Skeletal muscle tissue (tissue), 4 donors: Measurements from ENCODE around the gene GNA15. TPM values are rescaled to one million over a fixed set of nuclear protein-coding genes. Genes with fewer than 3 reads are reported as not detected.
"Not testable (repeated sequence)": the region's sequence is repeated elsewhere in the genome, so short reads cannot be mapped to it uniquely, and the experiment has no call there.

ENCODE experiments used
- H3K27ac ChIP-seq: one replicate; pipeline ENCODE4 v1.7.0; 2013; ENCODE audit warnings: mild to moderate bottlenecking, low read depth, low read length, inconsistent platforms
- H3K27me3 ChIP-seq, 3 donors: one replicate each; pipeline ENCODE4 v1.7.0; 2013; ENCODE audit warnings: low read length in 3 of 3; ENCODE audit not compliant: control insufficient read depth in 3 of 3, insufficient read depth in 3 of 3
- H3K36me3 ChIP-seq, 3 donors: one replicate each; pipeline ENCODE4 v1.7.0; 2013; ENCODE audit warnings: low read length in 3 of 3; ENCODE audit not compliant: control insufficient read depth in 3 of 3, insufficient read depth in 3 of 3
- H3K4me1 ChIP-seq, 3 donors: one replicate each; pipeline ENCODE4 v1.7.0; 2013; ENCODE audit warnings: low read length in 3 of 3, mild to moderate bottlenecking in 3 of 3; ENCODE audit not compliant: control insufficient read depth in 3 of 3, insufficient read depth in 3 of 3
- H3K4me3 ChIP-seq, 3 donors: one replicate each; pipeline ENCODE4 v1.7.0; 2013; ENCODE audit warnings: low read length in 3 of 3
- H3K9ac ChIP-seq, 3 donors: one replicate each; pipeline ENCODE4 v1.7.0; 2013; ENCODE audit warnings: low read length in 3 of 3, mild to moderate bottlenecking in 3 of 3, moderate library complexity in 2 of 3, low read depth in 1 of 3
- H3K9me3 ChIP-seq, 3 donors: one replicate each; pipeline ENCODE4 v1.7.0; 2013; ENCODE audit warnings: low read length in 3 of 3; ENCODE audit not compliant: control insufficient read depth in 3 of 3
- total RNA-seq: library from RNA; depleted of rRNA; stranded (reverse); fragments of >200 nt; gene quantifications from one replicate; pipeline ENCODE4 v1.2.3, GENCODE V29; 2014
- donor health status: Osteomylitis.

GNA15 gene
- total RNA-seq, 1 donor from 2014 or later: 3.1 TPM

DNA sequence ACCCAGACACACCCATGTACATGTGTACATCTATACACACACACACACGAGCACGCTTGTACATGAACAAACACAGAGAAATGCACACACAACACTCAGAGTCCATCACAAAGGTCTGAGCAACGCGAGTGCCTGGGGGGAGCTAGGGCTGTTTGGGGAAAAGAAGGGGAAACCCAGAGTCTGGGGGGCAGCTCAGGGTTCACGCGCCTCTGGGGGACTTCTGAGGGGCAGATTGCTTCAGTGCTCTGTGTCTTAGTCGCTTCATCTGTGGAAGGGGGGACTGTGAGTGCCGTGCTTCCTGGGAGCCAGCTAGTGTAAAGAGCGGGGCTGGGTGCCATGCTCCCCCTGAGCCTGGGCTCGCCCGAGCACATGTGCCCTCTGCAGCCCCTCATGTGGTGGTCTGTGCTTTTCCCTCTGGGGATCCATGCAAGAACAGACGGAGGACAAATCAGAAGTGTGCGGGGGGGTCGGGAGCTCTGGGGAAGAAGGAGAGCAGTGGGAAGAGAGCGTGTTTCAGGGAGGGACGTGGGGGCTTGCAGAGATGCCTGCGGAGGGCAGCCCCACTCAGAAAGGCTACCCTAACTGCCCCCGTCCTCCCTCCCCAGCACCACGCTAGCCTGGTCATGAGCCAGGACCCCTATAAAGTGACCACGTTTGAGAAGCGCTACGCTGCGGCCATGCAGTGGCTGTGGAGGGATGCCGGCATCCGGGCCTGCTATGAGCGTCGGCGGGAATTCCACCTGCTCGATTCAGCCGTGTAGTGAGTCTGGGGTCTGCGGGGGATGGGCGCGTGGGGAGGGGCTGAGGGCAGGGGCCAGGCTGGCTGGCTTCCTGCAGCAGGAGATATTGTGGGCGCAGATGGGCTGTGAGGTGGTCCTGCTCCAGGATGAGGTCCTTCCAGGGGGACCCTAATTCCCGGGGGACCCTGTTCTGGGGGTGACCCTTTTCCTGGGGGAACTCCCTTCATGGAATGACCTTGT lies 14.0 kb downstream of the GNA15 start:
- H3K9ac ChIP-seq: no peak overlapping the region
- H3K4me3 ChIP-seq: no peak overlapping the region
- no peaks in the 10 kb centered on the region for H3K36me3 ChIP-seq
- peaks cover 12 to 38% (median 13%) of the 10 kb centered on the region in 3 donors for H3K27me3 ChIP-seq
- H3K9me3 ChIP-seq: no peaks in the 10 kb centered on the region
- peaks cover 0 to 2% (median 2%) of the 10 kb centered on the region in 3 donors for H3K4me1 ChIP-seq
- H3K27ac ChIP-seq: no peak overlapping the region

DNA sequence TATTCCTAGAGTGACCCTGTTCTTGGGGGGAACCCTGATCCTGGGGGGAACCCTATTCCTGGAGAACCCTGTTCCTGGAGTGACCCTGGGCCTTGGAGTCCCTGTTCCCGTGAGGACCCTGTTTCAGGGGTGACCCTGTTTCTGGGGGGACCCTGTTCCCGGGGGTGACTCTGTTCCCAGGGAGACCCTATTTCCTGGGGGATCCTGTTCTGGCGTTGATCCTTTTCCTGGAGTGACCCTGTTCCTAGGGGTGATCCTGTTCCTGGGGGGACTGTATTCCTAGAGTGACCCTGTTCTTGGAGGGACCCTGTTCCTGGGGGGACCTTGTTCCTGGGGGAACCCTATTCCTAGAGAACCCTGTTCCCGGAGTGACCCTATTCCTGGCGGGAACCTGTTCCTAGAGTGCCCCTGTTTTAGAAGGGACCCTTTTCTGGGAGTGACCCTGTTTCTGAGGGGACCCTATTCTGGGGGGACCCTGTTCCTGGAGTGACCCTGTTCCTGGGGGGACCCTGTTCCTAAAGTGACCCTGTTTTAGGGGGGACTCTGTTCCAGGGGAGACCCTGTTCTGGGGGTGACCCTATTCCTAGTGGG lies 15.0 kb downstream of the GNA15 start:
- Histone ChIP-seq H3K4me3 (no peak overlapping the region), H3K27ac (no peak overlapping the region), H3K9me3 (no peaks in the 10 kb centered on the region)

DNA sequence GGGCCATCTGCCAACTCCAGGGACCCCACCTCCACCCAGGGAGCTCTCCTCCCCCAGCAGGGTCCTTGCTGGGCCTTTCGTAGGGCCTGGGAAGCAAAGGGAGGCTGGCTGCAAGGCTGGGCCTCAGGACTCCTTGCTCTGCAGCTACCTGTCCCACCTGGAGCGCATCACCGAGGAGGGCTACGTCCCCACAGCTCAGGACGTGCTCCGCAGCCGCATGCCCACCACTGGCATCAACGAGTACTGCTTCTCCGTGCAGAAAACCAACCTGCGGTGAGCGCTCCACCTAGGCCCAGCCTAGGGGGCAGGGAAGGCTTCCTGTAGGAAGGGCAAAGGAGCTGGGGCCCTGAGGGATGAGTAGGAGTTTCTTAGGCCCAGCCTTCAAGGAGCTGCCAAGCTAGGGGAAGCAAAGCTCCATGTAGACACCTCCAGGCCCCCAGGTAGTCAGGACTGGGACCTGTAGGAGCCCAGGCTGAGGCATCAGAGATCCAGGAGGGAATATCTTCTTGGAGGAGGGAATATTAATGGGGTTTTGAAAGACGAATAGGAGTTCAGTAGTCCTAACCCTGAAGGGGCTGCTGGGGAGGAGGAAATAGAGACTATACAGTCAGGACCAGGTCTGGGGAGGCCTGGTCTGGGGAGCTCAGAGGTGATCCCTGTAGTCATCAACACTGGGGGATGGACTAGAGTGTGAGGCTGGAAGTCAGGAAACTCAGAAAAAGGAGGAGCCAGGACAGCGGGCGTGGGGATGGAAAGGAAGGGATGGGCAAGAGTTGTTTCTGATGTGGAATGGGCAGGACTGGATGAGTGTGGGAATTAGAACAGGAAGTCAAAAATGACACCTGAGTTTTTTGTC lies 16.0 kb downstream of the GNA15 start:
- H3K27ac ChIP-seq: no peak overlapping the region
- peaks cover 13 to 31% (median 15%) of the 10 kb centered on the region in 3 donors for H3K27me3 ChIP-seq
- H3K9ac ChIP-seq: no peak overlapping the region
- H3K4me1 ChIP-seq: peaks cover 0 to 11% (median 8%) of the 10 kb centered on the region in 3 donors
- H3K9me3 ChIP-seq: no peaks in the 10 kb centered on the region
- no peak overlapping the region for H3K4me3 ChIP-seq
- H3K36me3 ChIP-seq: peaks cover 0 to 5% (median 0%) of the 10 kb centered on the region in 3 donors

More for the DNA sequence above, 15.0 kb downstream of the GNA15 start:
- H3K36me3 ChIP-seq: peaks cover 0 to under 1% (median 0%) of the 10 kb centered on the region in 3 donors
- peaks cover 13 to 35% (median 14%) of the 10 kb centered on the region in 3 donors for H3K27me3 ChIP-seq
- no peak overlapping the region for H3K9ac ChIP-seq
- peaks cover 0 to 10% (median 8%) of the 10 kb centered on the region in 3 donors for H3K4me1 ChIP-seq

DNA sequence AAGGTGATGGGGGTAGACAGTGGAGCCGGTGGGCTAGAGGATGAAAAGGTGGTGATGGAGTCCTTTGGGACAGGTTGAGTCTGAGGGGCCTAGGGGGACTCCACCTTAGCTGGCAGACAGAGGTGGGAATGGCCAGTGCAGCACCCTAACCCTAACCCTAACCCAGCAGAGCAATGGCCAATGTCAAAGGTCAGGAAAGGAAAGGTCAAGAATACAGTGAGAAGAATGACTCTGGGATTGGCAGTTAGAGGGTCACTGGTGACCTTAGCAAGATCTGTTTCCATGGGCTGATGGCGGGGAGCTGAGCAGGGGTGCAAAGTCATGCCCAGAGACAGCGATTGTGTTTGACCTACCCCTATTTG lies 16.6 kb downstream of the GNA15 start:
- Histone ChIP-seq H3K9ac (no peak overlapping the region), H3K9me3 (no peaks in the 10 kb centered on the region), H3K36me3 (peaks cover 0 to 5% (median 0%) of the 10 kb centered on the region in 3 donors), H3K27ac (no peak overlapping the region), H3K4me3 (no peak overlapping the region), H3K4me1 (peaks cover 0 to 11% (median 8%) of the 10 kb centered on the region in 3 donors), H3K27me3 (peaks cover 13 to 31% (median 15%) of the 10 kb centered on the region in 3 donors)

DNA sequence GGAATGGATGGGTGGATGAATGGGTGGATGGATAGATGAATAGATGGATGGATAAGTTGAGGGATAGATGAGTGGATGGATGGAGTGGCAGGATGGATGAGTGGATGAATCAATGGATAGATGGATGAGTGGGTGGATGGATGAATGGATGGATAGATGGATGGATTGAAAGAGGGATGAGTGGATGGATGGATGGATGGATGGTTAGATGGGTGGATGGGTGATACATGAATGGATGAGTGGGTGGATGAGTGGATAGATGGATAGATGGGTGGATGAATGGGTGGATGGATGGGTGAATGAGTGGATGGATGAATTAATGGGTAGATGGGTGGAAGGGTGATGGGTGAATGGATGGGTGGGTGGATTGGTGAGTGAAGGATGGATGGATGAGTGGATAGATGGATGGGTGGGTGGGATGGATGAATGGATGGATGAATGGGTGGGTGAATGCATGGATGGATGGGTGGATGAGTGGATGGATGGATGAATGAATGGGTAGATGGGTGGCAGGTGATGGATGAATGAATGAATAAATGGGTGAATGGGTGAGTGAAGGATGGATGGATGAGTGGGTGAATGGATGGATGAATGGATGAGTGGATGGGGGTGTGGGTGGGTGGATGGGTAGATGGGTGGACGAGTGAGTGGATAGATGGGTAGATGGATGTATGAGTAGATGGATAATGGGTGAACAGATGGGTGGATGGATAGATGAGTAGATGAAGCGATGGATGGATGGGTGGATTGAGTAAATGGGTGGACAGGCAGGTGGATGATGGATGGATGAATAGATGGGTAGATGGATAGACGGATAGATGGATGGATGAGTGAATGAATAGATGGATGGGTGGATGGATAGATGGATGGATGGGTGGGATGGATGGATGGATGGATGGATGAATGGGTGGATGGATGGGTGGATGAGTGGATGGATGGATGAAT lies 17.7 kb downstream of the GNA15 start:
- Histone ChIP-seq H3K36me3 (peaks cover 0 to 5% (median 0%) of the 10 kb centered on the region in 3 donors), H3K27ac (no peak overlapping the region), H3K4me1 (peaks cover 0 to 11% (median 8%) of the 10 kb centered on the region in 3 donors), H3K9ac (no peak overlapping the region), H3K4me3 (no peak overlapping the region), H3K27me3 (peaks cover 12 to 31% (median 15%) of the 10 kb centered on the region in 3 donors), H3K9me3 (no peaks in the 10 kb centered on the region)

DNA sequence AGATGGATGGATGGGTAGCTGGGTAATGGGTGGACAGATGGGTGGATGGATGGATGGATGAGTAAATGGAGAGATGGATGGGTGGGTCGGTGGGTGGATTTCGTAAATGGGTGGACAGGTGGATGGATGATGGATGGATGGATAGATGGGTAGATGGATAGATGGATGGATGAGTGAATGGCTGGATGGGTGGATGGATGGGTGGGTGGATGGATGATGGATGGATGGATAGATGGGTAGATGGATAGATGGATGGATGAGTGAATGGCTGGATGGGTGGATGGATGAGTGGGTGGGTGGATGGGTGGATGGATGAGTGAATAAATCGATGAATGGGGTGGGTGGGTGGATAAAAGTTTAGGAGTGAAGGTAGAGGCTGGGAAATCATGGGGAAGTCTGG lies 18.6 kb downstream of the GNA15 start:
- H3K9me3 ChIP-seq, H3K4me3 ChIP-seq, H3K36me3 ChIP-seq, H3K9ac ChIP-seq: not testable (repeated sequence)
- peak overlapping the region; percentile 40 for H3K27ac ChIP-seq
- peaks cover 0 to 11% (median 8%) of the 10 kb centered on the region in 3 donors for H3K4me1 ChIP-seq
- H3K27me3 ChIP-seq: peaks cover 10 to 23% (median 11%) of the 10 kb centered on the region in 3 donors

DNA sequence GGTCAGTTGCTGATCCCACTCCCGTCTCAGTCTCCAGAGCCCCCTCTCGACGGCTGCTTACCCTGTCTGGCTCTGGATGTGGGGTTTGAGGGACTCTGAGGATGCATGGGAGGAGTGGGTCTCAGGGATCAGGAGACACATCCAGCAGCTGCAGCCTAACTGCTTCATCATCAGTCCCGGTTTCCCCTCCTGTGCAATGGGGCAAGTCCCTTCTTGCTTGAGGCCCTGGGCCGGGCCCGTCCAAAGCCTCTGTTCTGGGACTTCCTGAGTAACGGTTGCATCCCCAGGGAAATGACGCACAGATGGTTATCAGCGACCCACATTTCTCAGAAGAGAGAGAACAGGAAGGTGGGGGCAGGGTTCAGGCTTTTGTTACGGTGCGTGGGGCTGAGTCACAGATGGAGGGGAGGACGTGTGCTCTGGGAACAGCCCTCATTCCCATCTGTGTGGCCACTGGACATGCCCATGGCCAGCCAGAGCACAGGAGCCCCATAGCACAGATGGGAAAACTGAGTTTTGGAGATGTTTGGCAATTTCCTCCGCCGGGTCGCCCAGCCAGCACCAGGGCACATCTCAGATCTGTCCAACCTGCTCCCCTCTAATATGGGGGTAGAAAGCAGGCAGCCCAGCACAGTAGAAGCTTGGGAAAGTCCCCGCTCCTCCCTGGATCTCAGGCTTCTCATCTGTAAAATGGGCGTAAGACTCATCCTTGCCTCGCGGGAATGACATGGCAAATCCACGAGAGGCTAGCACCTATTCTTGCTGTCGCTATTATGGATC lies 19.3 kb downstream of the GNA15 start:
- H3K9ac ChIP-seq: no peak overlapping the region
- peaks cover 0 to 5% (median 0%) of the 10 kb centered on the region in 3 donors for H3K36me3 ChIP-seq
- H3K27ac ChIP-seq: peak overlapping the region; percentile 40
- peaks cover 0 to 11% (median 8%) of the 10 kb centered on the region in 3 donors for H3K4me1 ChIP-seq
- H3K4me3 ChIP-seq: no peak overlapping the region
- H3K9me3 ChIP-seq: peaks cover 0 to 2% (median 0%) of the 10 kb centered on the region in 3 donors
- peaks cover 7 to 18% (median 11%) of the 10 kb centered on the region in 3 donors for H3K27me3 ChIP-seq

DNA sequence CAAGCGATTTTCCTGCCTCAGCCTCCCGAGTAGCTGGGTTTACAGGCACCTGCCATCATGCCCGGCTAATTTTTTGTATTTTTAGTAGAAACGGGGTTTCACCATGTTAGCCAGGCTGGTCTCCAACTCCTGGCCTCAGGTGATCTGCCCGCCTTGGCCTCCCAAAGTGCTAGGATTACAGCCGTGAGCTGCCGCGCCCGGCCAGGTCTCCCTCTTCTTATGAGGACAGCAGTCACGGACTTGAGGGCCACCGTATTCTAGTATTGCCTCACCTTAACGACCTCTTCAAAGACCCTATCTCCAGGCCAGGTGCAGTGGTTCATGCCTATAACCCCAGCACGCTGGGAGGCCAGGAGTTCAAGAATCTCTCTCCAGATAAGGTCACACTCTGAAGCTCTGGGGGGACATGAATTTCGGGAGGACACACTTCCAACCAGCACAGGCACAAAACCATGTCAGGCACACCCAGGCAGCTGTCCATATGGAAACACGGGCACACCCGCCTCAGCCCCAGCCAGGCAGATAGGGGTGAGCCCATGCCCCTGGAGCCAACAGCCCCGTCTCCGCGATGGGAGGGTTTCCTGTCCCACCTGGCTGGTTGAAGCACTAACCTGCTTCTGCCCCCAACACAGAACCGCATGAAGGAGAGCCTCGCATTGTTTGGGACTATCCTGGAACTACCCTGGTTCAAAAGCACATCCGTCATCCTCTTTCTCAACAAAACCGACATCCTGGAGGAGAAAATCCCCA lies 21.4 kb downstream of the GNA15 start:
- Histone ChIP-seq H3K27me3 (peaks cover 0 to 6% (median 2%) of the 10 kb centered on the region in 3 donors), H3K9ac (no peak overlapping the region), H3K27ac (no peak overlapping the region), H3K4me3 (no peak overlapping the region), H3K9me3 (peaks cover 0 to 5% (median 0%) of the 10 kb centered on the region in 3 donors), H3K4me1 (peaks cover 0 to 11% (median 8%) of the 10 kb centered on the region in 3 donors), H3K36me3 (peaks cover 0 to 5% (median 0%) of the 10 kb centered on the region in 3 donors)
